ENCODE measurements around the gene MACROH2A1. TPM values are rescaled to one million over a fixed set of nuclear protein-coding genes. Genes with fewer than 3 reads are reported as not detected.

MACROH2A1 gene
- total and polyA plus RNA-seq, 2 donors from 2014 or later: 99.4 to 144 TPM

GRCh38 chr5:135382106-135382790 lies 16.8 kb downstream of the MACROH2A1 start:
- Histone ChIP-seq H3K36me3 (ENCODE audit: control insufficient read depth in 2 of 3, insufficient read depth in 3 of 3, low read length in 3 of 3) (peaks cover 10 to 28% (median 18%) of the 10 kb centered on the region in 3 donors), H3K4me3 (ENCODE audit: low read length in 3 of 3) (no peak overlapping the region), H3K4me1 (ENCODE audit: control insufficient read depth in 2 of 3, insufficient read depth in 2 of 3, low read depth in 1 of 3, low read length in 3 of 3) (peaks cover 0 to 15% (median 0%) of the 10 kb centered on the region in 3 donors), H3K27ac (ENCODE audit: low read depth in 2 of 2, low read length in 2 of 2) (no peak overlapping the region), H3K9ac (ENCODE audit: low read length in 3 of 3) (no peak overlapping the region), H3K9me3 (ENCODE audit: control insufficient read depth in 2 of 3, insufficient read depth in 1 of 3, low read length in 3 of 3) (no peaks in the 10 kb centered on the region), H3K27me3 (ENCODE audit: control insufficient read depth, insufficient read depth, low read length) (no peaks in the 10 kb centered on the region)
- no peak for FAIRE-seq
- intact Hi-C loops (cut with DNase I): no loop called here
- no peak for TF ChIP-seq CTCF (IDR thresholded peaks at IDR 0.05; ENCODE audit: borderline replicate concordance, extremely low read depth, insufficient read depth)
- DNase-seq: no peak

- no peaks in the 10 kb centered on the region for H3K9me3 ChIP-seq (ENCODE audit: control insufficient read depth in 2 of 3, insufficient read depth in 1 of 3, low read length in 3 of 3)
- H3K27ac ChIP-seq (ENCODE audit: low read depth in 2 of 2, low read length in 2 of 2): no peak overlapping the region
- TF ChIP-seq CTCF (IDR thresholded peaks at IDR 0.05; ENCODE audit: borderline replicate concordance, extremely low read depth, insufficient read depth): no peak
- H3K27me3 ChIP-seq (ENCODE audit: control insufficient read depth, insufficient read depth, low read length): no peaks in the 10 kb centered on the region
- DNase-seq (no peak), FAIRE-seq (no peak)
- intact Hi-C loops (cut with DNase I): no loop called here
- H3K9ac ChIP-seq (ENCODE audit: low read length in 3 of 3): no peak overlapping the region
- peaks cover 0 to 6% (median 0%) of the 10 kb centered on the region in 3 donors for H3K4me1 ChIP-seq (ENCODE audit: control insufficient read depth in 2 of 3, insufficient read depth in 2 of 3, low read depth in 1 of 3, low read length in 3 of 3)
- peaks cover 4 to 18% (median 11%) of the 10 kb centered on the region in 3 donors for H3K36me3 ChIP-seq (ENCODE audit: control insufficient read depth in 2 of 3, insufficient read depth in 3 of 3, low read length in 3 of 3)
- no peak overlapping the region for H3K4me3 ChIP-seq (ENCODE audit: low read length in 3 of 3)
Measured at GRCh38 chr5:135379046-135379654, 19.9 kb downstream of the MACROH2A1 start.

GRCh38 chr5:135377751-135378680 lies 21.0 kb downstream of the MACROH2A1 start:
- FAIRE-seq (no peak), DNase-seq (no peak)
- peaks cover 0 to 6% (median 0%) of the 10 kb centered on the region in 3 donors for H3K4me1 ChIP-seq (ENCODE audit: control insufficient read depth in 2 of 3, insufficient read depth in 2 of 3, low read depth in 1 of 3, low read length in 3 of 3)
- no peaks in the 10 kb centered on the region for H3K27me3 ChIP-seq (ENCODE audit: control insufficient read depth, insufficient read depth, low read length)
- no peak overlapping the region for H3K4me3 ChIP-seq (ENCODE audit: low read length in 3 of 3)
- H3K9ac ChIP-seq (ENCODE audit: low read length in 3 of 3): no peak overlapping the region
- peaks cover 0 to 14% (median 9%) of the 10 kb centered on the region in 3 donors for H3K36me3 ChIP-seq (ENCODE audit: control insufficient read depth in 2 of 3, insufficient read depth in 3 of 3, low read length in 3 of 3)
- H3K9me3 ChIP-seq (ENCODE audit: control insufficient read depth in 2 of 3, insufficient read depth in 1 of 3, low read length in 3 of 3): no peaks in the 10 kb centered on the region
- no peak overlapping the region for H3K27ac ChIP-seq (ENCODE audit: low read depth in 2 of 2, low read length in 2 of 2)
- intact Hi-C loops (cut with DNase I): no loop called here
- TF ChIP-seq CTCF (IDR thresholded peaks at IDR 0.05; ENCODE audit: borderline replicate concordance, extremely low read depth, insufficient read depth): no peak
